ENCODE results near the gene ZNF44.

Gene ZNF44

DNA sequence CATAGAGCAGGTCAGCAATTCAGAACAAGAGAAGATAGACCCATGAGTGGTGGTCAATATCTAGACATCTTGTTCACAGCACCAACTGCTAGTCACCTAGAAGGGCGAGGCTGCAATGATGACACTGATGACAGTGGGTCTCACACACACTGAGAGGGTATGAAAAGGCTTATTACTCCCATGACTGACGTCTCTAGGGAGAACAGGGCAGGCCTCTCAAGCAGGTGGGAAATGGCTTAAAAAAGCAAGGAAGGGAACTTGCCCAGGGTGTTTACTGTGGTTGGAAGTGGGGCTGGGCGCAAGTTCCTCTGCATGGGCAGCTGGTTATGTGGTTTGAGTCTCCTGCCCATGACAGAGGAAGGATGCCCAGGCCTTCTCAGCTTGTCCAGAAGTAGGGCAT is 33.8 kb downstream of the ZNF44 start:
- no peak for DNase-seq

DNA sequence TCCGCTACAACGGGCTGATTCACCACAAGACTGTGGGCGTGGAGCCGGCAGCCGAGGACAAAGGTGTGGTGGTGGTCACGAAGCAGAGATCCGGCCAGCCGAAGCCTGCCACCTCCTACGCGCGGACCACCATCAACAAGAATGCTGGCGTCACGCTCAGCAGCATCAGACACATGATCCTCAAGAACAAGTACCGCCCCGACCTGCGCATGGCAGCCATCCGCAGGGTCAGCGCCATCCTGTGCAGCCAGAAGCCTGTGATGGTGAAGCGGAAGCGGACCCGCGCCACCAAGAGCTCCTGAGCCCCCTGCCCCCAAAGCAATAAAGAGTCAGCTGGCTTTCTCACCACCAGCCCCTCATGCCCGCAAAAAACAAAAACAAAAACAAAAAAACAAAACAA is 34.4 kb downstream of the ZNF44 start:
- DNase-seq: no peak

DNA sequence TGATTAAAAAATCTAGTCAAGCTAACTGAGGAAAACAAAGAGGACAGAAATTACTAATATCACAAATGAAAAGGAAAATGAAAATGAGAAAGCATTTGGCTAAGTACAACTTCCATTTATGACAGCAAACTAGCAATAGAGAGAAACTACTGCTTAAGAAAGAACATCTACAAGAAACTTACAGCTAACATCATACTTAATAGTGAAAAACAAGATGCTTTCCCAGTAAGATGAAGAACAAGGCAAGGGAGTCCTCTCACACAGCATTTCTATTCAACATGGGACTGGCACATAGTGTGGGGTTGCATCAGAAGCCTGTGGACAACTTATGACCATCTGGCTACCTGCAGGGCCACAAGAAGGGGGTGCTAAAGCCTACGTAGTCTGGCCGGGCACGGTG is 39.3 kb downstream of the ZNF44 start:
- DNase-seq: no peak

DNA sequence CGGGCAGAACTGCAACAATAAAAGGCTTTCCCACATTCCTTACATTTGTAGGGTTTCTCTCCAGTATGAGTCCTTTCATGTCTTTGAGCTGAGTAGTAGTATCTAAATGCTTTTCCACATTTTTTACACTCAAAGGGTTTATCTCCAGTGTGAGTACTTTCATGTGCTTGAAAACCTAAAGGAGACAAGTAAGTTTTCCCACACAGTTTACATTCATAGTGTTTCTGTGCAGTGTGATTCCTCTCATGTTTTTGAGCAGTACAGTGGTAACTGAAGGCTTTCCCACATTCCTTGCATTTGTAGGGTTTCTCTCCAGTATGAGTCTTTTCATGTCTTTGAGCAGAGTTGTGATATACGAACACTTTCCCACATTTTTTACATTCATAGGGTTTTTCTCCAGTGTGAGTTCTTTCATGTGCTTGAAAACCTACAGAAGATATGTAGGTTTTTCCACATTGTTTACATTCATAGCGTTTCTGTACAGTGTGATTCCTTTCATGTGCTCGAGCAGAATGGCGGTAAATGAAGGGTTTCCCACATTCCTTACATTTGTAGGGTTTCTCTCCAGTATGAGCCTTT is 47.0 kb downstream of the ZNF44 start:
- DNase-seq: no peak

DNA sequence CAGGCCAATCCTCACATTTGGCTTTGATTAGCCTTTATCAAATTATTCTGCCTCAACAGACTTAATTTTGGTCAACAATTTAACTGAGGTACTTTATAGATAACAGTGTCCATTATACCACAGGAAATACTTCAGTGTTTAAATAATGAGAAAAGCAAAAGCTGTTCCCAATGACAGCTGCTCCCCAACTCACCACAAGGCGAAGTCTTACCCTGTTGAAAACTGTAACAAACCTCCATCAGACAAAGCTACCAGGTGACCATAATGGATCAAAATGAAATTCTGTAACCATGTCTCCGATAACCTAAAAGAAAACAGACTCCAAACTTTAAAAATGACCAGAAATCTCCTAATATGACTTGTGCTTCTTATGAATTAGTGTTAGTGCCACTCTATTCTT is 50.3 kb downstream of the ZNF44 start:
- DNase-seq: no peak

DNA sequence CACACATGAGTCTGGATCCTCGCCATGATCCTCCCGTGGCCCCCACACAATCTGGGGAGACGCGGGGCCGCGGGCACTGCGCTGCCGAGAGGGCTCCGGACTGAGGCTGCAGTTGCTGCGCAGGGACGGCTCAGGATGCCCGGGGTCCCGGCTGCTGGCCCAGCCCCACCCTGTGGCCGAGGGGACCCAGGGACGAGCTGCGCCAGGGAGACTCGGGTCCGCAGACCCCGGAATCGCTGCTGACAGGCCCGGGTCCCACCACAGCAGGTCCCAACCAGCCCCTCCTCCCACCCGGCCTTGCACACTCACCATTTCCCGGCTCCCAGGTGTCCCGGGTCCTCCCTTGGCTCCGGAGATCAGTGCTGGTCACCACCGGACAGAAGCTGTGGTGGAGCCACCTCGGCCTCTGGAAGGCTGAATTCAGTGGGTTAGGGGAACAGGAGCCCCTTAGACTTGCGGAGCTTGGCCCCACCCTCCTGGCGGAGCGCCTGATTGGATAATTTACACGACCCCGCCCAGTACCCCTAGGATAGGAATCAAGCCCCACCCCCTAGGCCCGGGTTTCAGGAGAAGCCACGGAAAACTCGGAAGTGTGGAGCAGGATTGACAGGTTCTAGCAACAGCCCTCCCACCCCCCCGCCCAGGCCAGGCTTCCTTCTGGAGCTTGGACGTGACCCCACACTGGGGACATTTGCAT is 57.4 kb downstream of the ZNF44 start:
- no peak for DNase-seq

DNA sequence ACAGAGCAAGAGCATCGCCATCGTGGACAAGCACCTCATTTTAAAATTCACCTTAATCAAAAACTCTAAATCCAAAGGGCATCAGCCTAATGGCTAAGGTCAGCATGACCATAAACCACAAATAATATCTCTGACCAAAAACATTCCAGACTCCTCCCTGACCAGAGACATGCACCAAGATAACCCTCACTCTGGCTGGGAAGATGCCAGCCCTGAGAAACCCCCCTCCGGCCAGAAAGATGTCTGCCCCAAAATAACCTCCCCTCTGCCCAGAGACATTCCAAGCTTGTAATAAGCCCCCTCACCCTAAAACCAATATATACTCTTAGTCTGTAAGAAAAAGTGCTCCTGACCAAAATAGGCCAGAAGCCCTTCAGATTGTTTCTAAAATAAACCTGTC is 61.7 kb downstream of the ZNF44 start:
- no peak for DNase-seq

DNA sequence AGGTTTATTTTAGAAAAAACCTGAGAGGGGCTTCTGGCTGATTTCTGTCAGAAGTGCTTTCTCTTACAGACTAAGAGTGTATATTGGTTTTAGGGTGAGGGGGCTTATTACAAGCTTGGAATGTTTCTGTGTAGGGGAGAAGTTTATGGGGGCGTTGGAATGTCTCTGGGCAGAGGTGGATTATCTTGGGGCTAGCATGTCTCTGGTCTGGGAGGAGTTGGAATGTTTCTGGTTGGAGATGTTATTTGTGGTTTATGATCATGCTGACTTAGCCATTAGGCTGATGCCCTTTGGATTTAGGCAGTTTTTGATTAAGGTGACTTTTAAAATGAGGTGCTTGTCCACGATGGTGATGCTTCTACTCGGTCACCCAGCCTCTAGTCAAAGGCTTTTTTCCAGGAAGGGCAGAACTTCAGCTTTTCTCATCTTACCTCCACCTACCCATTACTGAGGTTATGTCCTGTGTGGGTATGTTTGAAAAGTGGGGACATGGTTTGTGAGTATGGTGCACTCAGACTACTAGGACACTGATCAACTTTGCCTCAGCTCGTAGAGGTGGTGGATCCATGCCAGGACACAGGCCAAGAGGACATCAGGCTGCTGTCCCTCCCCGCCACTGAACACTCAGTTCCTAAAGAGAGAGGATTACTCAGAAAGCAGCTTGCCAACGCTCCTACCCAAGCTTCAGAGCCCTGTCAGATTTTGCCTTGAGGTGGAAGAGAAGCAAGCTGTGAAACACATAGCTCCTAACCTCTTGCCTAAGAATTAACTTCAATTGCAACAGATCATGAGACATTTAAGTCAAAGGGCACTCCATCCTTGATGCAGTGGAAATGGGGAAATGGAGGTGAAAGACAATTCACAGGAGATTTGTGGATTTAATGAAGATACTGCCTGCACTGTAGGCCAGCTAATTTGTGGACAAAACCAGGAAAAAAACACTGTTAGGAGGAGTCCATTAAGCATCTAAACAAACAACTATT is 63.6 kb downstream of the ZNF44 start:
- DNase-seq: no peak

DNA sequence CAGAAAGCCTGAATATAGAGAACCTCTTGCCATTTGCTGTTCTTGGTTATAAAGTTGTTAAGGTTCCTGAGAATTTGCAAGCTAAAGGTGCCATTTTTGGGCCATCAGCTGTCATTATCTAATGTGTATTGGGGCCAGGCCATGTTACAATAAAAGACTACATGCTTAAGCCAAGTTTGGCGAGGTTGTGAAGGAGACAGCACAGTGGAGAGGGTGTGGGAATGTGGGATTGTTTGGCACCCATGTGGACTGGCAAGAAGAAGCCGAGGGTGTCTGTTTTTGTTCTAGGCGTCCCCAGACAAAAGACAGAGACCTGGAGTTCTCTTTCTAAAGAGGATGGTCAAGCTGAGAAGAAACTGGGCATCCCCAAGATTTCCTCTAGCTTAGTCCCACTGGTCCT is 64.7 kb downstream of the ZNF44 start:
- no peak for DNase-seq

DNA sequence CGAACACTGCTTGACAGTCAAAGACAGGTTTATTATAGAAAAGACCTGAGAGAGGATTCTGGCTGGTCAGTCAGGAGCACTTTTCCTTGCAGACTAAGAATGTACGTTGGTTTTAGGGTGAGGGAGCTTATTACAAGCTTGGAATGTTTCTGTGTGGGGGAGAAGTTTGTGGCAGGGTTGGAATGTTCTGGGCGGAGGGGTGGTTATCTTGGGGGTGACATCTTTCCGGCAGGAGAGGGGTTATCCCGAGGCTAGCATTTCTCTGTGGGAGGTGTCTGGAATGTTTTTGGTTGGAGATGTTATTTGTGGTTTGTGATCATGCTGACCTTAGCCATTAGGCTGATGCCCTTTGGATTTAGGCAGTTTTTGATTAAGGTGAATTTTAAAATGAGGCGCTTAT is 70.0 kb downstream of the ZNF44 start:
- no peak for DNase-seq

DNA sequence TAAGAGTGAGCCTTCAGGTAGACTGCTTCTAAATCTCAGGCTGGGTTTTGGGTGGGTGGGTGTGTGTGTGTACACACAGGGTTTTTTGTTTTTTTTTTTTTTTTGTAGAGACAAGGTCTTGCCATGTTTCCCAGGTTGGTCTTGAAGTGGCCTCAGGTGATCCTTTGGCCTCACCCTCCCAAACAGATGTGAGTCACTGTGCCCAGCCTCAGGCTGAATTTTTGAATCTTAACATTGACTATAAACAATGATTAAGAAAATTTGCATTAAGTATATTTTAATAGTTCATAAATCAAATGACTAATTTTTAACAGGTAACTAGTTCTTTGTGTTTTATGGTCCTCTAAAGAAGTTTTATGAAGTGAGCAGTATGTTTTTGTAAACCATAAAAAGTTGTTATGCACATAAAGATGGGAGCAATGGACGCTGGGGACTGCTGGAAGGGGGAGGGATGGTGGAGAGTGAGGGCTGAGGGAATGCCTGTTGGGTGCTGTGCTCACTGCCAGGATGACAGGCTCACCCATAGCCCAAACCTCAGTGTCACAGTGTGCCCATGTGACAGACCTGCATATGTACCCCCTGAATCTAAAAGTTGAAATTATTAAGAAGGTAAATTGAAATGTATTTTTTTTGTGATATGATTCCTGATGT is 71.6 kb downstream of the ZNF44 start:
- no peak for DNase-seq
